Panc1 (cell line): Measurements from ENCODE around the gene C4BPA. TPM values are rescaled to one million over a fixed set of nuclear protein-coding genes. Genes with fewer than 3 reads are reported as not detected.

Source experiments
- ATAC-seq: fragments of 200-7000 bp; cut with Tn5 transposase; 2 replicates; pipeline ENCODE4 v1.9.1; 2020; ENCODE audit warnings: mild to moderate bottlenecking, moderate library complexity
- BruUV-seq: library from RNA; stranded (reverse); fragments of 400-500 nt; replicated peaks from 2 replicates; lab custom pipeline; 2021; lab: Mats Ljungman, UMichigan
- CTCF ChIA-PET: fragments of 300-600 bp; sonication (Branson Sonifier 250); formaldehyde crosslinking; loops from one replicate; lab custom pipeline; 2022; ENCODE audit warnings: antibody characterized with exemption; lab: Charles Lee
- POLR2A ChIA-PET: fragments of 300-600 bp; sonication (Branson Sonifier 250); formaldehyde crosslinking; loops from one replicate; lab custom pipeline; 2022; ENCODE audit warnings: antibody characterized with exemption; lab: Charles Lee
- DNase-seq: peaks from one replicate; pipeline ENCODE4 v3.0.0-alpha.2; 2010; ENCODE audit warnings: low read depth, low spot score
- H3K27ac ChIP-seq: 2 replicates; pipeline ENCODE4 v1.5.1; 2011; ENCODE audit warnings: mild to moderate bottlenecking, low read length, inconsistent platforms
- H3K27me3 ChIP-seq: fragments of 200-500 bp; sonication (Bioruptor generic); 2 replicates; pipeline ENCODE4 v1.6.0; 2014; ENCODE audit warnings: low read length, inconsistent platforms; ENCODE audit not compliant: control insufficient read depth, insufficient read depth
- H3K36me3 ChIP-seq: fragments of 200-500 bp; sonication (Bioruptor generic); 2 replicates; pipeline ENCODE4 v1.5.1; 2014; ENCODE audit warnings: inconsistent platforms, mild to moderate bottlenecking, low read length, moderate library complexity; ENCODE audit not compliant: control insufficient read depth, insufficient read depth
- H3K4me1 ChIP-seq: 2 replicates; pipeline ENCODE4 v1.5.1; 2011; ENCODE audit warnings: inconsistent platforms, mild to moderate bottlenecking, low read length, moderate library complexity; ENCODE audit not compliant: control insufficient read depth, insufficient read depth
- H3K4me3 ChIP-seq, 2 experiments: 2 replicates each; pipeline ENCODE4 v1.5.1; 2011 to 2012; ENCODE audit warnings: low read depth in 2 of 2, low read length in 2 of 2, mild to moderate bottlenecking in 2 of 2, inconsistent platforms in 1 of 2, moderate library complexity in 1 of 2
- H3K9me3 ChIP-seq: fragments of 200-500 bp; sonication (Bioruptor generic); 2 replicates; pipeline ENCODE4 v1.5.1; 2014; ENCODE audit warnings: low read depth, mild to moderate bottlenecking, inconsistent platforms, low read length, moderate library complexity; ENCODE audit not compliant: control insufficient read depth, insufficient read depth
- CTCF ChIP-seq: fragments of 450-650 bp; IDR thresholded peaks from 2 replicates; pipeline ENCODE4 v1.5.1; 2017; ENCODE audit warnings: mild to moderate bottlenecking
- POLR2AphosphoS5 ChIP-seq: IDR thresholded peaks from 2 replicates; pipeline ENCODE4 v1.6.1; 2012; ENCODE audit warnings: mild to moderate bottlenecking, low read depth, low read length, moderate library complexity
- REST ChIP-seq, 2 experiments: IDR thresholded peaks; 2 replicates each; pipeline ENCODE4 v1.6.1; 2011 to 2012; ENCODE audit warnings: low read depth in 2 of 2, control low read depth in 1 of 2, low read length in 1 of 2, mild to moderate bottlenecking in 1 of 2, moderate library complexity in 1 of 2; ENCODE audit not compliant: insufficient read depth in 1 of 2
- SIN3A ChIP-seq: IDR thresholded peaks from 2 replicates; pipeline ENCODE4 v1.6.1; 2012; ENCODE audit warnings: low read depth, mild to moderate bottlenecking, low read length, moderate library complexity, borderline replicate concordance; ENCODE audit not compliant: insufficient read depth
- TCF7L2 ChIP-seq: IDR thresholded peaks from 2 replicates; pipeline ENCODE4 v1.6.1; 2011; ENCODE audit warnings: mild to moderate bottlenecking, low read depth, low read length, inconsistent platforms
- in situ Hi-C: cut with HindIII; loops from 2 replicates; pipeline ENCODE4 v1.10.0; 2016; ENCODE audit warnings: low sequenced_read_pairs, low pct_unique_long_range_greater_than_20kb
- intact Hi-C: fragments of 100-400 bp; cut with micrococcal nuclease; formaldehyde crosslinking; loops from one replicate; pipeline ENCODE4 v1.10.0; 2022; ENCODE audit not compliant: unreplicated experiment
- total RNA-seq: library from RNA; stranded (reverse); gene quantifications from one replicate; pipeline ENCODE4 v1.2.1, GENCODE V29; 2021; ENCODE audit not compliant: unreplicated experiment

The C4BPA gene
- total RNA-seq, 1 experiment from 2014 or later: 0.26 TPM

- ATAC-seq (no peak), DNase-seq (no peak)
- ChIA-PET POLR2A (no interaction called here), CTCF (no interaction called here)
- intact Hi-C loops (no loop called here), in situ Hi-C loops (no loop called here)
- H3K27ac ChIP-seq: no peak overlapping the region
- H3K27me3 ChIP-seq: no peaks in the 10 kb centered on the region
- TF ChIP-seq REST (IDR thresholded peaks at IDR 0.05; ENCODE audit: insufficient read depth in 1 of 2, low read depth in 2 of 2, low read length in 1 of 2) (no peak), POLR2AphosphoS5 (no peak), SIN3A (no peak), TCF7L2 (no peak)
- H3K9me3 ChIP-seq: peaks cover 8% of the 10 kb centered on the region; the same call in 1 of the 2 replicates
- H3K4me1 ChIP-seq: no peaks in the 10 kb centered on the region
- no peaks in the 10 kb centered on the region for H3K36me3 ChIP-seq
- no TSS peak for BruUV-seq
- no peak overlapping the region for H3K4me3 ChIP-seq
These were observed 2.3 kb upstream of the C4BPA start for GRCh38 chr1:207101720-207102119.

DNA sequence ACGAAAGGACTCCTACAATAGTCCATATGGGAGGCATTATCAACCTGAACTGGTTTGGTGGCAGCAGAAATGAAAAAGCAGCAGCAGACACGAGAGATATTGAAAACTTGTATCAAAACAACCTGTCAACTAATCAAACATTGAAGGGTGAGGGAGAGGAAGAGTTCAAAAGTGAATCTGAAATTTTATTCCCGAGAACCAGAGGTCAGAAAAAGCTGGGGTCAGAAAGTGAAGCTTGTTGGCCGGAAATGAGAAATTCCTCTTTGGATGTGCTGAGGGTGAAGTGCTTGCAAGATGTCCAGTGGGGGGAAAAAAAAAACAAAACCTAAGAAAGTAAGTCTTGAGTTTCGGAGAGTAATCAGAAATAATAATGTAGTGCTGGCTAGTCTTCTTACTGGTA is 1.9 kb upstream of the C4BPA start:
- ATAC-seq: no peak
- no peaks in the 10 kb centered on the region for H3K27me3 ChIP-seq
- H3K4me1 ChIP-seq: no peaks in the 10 kb centered on the region
- intact Hi-C loops: no loop called here
- peaks cover 8% of the 10 kb centered on the region; the same call in 1 of the 2 replicates for H3K9me3 ChIP-seq
- TF ChIP-seq SIN3A: no peak
- no peak for DNase-seq
- POLR2A ChIA-PET: no interaction called here
- no peak overlapping the region for H3K27ac ChIP-seq
- BruUV-seq: no TSS peak
- CTCF ChIA-PET: no interaction called here
- H3K36me3 ChIP-seq: no peaks in the 10 kb centered on the region
- in situ Hi-C loops: no loop called here
- no peak overlapping the region for H3K4me3 ChIP-seq

GRCh38 chr1:207102659-207103058 is 1.4 kb upstream of the C4BPA start:
- ATAC-seq (no peak), DNase-seq (no peak)
- no peaks in the 10 kb centered on the region for H3K27me3 ChIP-seq
- in situ Hi-C loops (no loop called here), intact Hi-C loops (no loop called here)
- no peak overlapping the region for H3K27ac ChIP-seq
- H3K4me3 ChIP-seq: no peak overlapping the region
- ChIA-PET POLR2A (no interaction called here), CTCF (no interaction called here)
- TF ChIP-seq POLR2AphosphoS5 (no peak), REST (IDR thresholded peaks at IDR 0.05; ENCODE audit: insufficient read depth in 1 of 2, low read depth in 2 of 2, low read length in 1 of 2) (no peak), TCF7L2 (no peak), SIN3A (no peak), CTCF (no peak)
- H3K9me3 ChIP-seq: peaks cover 7% of the 10 kb centered on the region; the same call in 1 of the 2 replicates
- H3K4me1 ChIP-seq: no peaks in the 10 kb centered on the region
- BruUV-seq: no TSS peak
- H3K36me3 ChIP-seq: no peaks in the 10 kb centered on the region
